Measurements from ENCODE around the gene MBNL3.
"Not testable (repeated sequence)": the region's sequence is repeated elsewhere in the genome, so short reads cannot be mapped to it uniquely, and the experiment has no call there.

Gene MBNL3

DNA sequence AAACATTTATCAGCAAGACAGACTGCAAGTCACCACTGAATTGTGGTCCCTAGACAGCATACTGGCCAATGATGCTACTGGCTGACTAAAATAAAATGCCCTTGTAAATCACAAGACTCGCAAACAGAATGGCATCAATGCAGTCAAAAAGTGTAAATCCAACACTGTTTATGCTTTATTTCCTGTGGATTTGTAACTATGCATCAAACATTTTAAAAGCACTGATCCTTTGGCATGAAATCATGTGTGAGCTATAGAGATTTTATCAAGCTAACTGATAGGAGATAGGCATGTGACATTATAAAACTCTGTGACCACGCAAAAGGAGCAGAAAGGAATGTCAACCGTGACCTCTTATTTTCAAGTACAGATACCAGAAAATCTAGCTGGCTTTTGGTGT, 20.8 kb downstream of the MBNL3 start:
- Mint-ChIP-seq H3K4me1 (no peaks in the 10 kb centered on the region), H3K36me3 (no peaks in the 10 kb centered on the region), H3K4me3 (no peak overlapping the region), H3K27me3 (no peaks in the 10 kb centered on the region), H3K9me3 (no peaks in the 10 kb centered on the region), H3K27ac (no peak overlapping the region)
- CTCF ChIA-PET: no interaction called here
- DNase-seq: no peak

DNA sequence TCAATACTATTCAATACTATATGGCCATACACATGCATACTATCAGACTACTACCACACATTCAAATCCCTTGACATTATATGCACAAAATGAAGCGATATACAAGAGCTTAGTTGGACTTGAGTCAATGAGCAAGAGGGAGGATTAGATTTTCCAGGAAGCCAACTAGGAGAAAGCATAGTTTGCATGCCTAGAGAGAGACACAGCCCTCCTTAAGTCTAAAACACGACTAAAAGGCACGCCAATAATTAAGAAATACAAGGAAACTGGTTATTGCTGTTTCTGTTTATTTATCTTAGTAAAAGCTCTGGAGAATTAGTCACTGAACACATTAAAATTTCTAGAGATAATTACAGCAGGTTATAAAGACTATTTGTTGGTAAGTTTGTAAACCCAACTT, 21.8 kb downstream of the MBNL3 start:
- no peaks in the 10 kb centered on the region for H3K36me3 Mint-ChIP-seq
- no peak for DNase-seq
- CTCF ChIA-PET: no interaction called here
- no peak overlapping the region for H3K4me3 Mint-ChIP-seq
- H3K27ac Mint-ChIP-seq: no peak overlapping the region
- no peaks in the 10 kb centered on the region for H3K4me1 Mint-ChIP-seq
- H3K9me3 Mint-ChIP-seq: no peaks in the 10 kb centered on the region
- H3K27me3 Mint-ChIP-seq: no peaks in the 10 kb centered on the region

DNA sequence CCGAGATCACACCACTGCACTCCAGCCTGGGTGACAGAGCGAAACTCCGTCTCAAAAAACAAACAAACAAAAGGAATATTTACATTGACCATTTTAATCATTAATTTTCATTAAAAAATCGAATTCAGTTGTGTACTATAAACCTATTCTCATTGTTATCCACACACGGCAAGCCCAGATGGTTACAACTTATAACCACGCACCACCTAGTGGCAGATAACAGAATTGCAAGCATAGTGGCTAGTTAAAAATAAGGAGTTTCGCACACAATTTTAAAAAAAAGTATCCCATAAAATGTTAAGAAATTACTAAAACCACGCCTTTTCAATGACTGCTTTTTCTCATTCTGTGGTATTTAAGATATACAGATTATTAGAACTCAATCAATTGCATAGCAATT, 25.4 kb downstream of the MBNL3 start:
- H3K4me1 Mint-ChIP-seq: no peaks in the 10 kb centered on the region
- peak; percentile 21 for DNase-seq
- no peaks in the 10 kb centered on the region for H3K9me3 Mint-ChIP-seq
- H3K27me3 Mint-ChIP-seq: no peaks in the 10 kb centered on the region
- no peaks in the 10 kb centered on the region for H3K36me3 Mint-ChIP-seq
- CTCF ChIA-PET: interaction anchor here (1.1 kb wide), 1 partner anchor 35 kb away, joined by 3 read pairs; no protein-coding TSS in a partner anchor
- no peak overlapping the region for H3K27ac Mint-ChIP-seq
- H3K4me3 Mint-ChIP-seq: no peak overlapping the region

DNA sequence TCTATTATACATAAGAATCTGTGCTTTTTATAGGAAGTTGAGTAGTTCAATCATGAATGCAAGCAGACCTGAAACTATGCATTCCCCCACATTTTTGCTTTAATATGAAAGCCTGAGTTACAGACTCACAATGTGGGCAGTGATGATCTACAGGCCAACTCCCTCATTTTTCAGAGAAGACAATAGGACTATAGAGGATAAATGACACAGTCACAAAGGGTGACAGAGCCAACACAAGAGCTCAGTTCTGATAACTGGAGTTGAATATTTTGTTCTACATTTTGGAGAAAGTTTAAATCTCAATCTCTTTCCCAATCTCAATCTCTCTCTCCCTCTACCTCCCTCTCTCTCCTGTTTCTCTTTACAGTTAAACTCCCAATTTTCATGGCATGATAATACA, 27.0 kb downstream of the MBNL3 start:
- Mint-ChIP-seq H3K27me3 (no peaks in the 10 kb centered on the region), H3K4me1 (no peaks in the 10 kb centered on the region)

DNA sequence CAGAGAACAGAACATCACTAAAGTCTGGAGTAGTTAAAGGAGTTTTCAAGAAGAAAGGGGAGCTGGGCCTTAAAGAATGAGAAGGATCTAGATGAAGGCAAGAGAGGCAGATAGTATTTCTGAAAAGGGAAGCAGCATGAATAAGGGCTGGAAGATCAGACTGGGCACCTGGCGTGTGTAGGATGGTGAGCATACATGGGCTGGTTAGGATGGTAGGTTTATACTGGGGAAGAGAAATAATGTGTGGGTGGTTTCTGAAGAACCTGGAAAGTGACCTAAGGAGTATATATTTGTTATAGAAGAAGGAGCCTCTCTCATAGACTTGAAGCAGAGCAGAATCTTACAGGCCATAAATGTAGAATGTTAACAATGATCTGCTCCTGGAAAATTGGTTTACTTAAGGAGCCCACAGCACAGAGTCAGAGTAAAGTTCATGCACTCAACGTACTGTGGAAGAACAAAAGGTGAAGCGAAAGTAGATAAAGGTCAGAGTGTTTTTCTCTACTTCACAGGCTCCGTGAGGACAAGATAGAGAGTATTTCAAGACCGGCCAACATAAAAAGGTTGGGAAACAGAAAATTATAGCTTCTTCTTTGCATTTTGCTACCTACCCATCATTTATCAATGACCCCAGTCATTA, 35.8 kb downstream of the MBNL3 start:
- Mint-ChIP-seq H3K36me3 (peaks cover 3% of the 10 kb centered on the region), H3K27ac (no peak overlapping the region), H3K4me1 (no peaks in the 10 kb centered on the region), H3K27me3 (no peaks in the 10 kb centered on the region), H3K9me3 (peaks cover 13% of the 10 kb centered on the region), H3K4me3 (no peak overlapping the region)
- no peak for DNase-seq
- CTCF ChIA-PET: no interaction called here

More for the DNA sequence above, 27.0 kb downstream of the MBNL3 start:
- no peak for DNase-seq
- CTCF ChIA-PET: interaction anchor here (0.8 to 1.1 kb wide), 2 partner anchors 18 to 34 kb away, joined by 3 read pairs; no protein-coding TSS in a partner anchor
- Mint-ChIP-seq H3K27ac (no peak overlapping the region), H3K9me3 (no peaks in the 10 kb centered on the region), H3K4me3 (no peak overlapping the region), H3K36me3 (no peaks in the 10 kb centered on the region)

DNA sequence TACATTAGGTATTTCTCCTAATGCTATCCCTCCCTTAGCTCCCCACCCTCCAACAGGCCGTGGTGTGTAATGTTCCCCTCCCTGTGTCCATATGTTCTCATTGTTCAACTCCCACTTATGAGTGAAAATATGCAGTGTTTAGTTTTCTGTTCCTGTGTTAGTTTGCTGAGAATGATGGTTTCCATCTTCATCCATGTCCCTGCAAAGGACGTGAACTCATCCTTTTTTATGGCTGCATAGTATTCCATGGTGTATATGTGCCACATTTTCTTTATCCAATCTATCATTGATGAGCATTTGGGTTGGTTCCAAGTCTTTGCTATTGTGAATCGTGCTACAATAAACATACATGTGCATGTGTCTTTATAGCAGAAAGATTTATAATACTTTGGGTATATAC, 42.9 kb downstream of the MBNL3 start:
- DNase-seq, CTCF ChIA-PET, H3K4me1 Mint-ChIP-seq, H3K4me3 Mint-ChIP-seq, H3K36me3 Mint-ChIP-seq, H3K27ac Mint-ChIP-seq, H3K27me3 Mint-ChIP-seq: not testable (repeated sequence)
- H3K9me3 Mint-ChIP-seq: peaks cover 16% of the 10 kb centered on the region

DNA sequence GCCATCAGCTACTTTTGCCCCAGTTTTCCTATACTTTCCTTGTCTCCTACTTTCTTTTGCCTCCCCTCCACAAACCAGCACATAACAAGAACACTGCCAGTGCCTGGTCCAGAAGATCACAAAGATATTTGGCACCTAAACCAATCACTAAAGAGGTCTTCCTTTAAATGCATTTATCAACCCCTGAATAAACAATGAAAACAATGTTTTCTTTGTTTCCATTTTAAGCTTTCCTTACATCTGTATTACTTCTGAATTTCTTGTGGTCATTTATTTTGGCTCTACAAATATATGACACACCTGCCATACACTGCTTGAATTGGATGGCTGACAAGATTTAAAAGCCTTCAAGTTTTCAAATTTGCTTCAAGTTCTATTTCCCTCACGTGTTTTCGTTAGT, 43.9 kb downstream of the MBNL3 start:
- no peaks in the 10 kb centered on the region for H3K4me1 Mint-ChIP-seq
- CTCF ChIA-PET: no interaction called here

DNA sequence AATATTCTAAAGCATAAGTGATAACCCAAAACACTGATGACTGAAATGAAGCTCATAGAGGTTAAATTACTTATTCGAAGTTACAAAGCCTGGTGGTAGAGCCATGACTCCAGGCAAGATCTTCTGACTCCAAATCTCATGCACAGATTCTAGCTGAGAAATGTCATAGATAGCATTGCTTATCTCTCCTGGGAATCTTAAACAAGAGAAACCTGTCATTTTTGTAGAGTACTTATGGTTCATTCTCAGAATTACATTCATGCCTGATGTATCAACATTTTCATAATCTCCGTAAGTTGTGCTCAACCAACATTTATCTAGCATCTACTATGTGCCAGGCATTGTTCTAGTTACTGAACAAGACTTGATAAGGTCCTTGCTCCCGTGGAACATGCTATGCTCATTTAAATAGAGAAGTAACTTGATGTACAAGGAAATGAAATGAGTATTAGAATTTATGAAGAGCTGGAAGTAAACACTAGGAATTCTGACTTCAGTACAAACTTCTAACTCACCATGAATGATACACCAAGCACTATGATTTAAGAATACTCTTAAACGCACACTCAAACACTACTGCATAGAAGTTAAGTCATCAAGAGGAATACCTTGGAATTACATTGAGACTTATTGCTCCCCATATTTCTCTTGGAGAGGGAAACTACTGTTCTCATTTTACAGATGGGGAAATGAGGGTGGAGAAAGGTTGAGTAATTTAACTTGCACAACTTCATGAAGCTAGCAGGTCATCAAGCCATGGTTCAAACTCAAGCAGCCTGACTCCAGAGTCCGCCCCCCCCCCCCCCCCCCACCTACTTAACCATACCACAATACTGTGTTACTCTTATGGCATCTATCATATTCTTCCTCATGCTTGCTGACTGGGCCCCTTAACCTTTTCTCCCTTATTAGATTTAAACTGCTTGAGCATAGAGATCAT, 45.4 kb downstream of the MBNL3 start:
- DNase-seq: no peak
- CTCF ChIA-PET: no interaction called here
- H3K4me1 Mint-ChIP-seq: no peaks in the 10 kb centered on the region
- H3K36me3 Mint-ChIP-seq: no peaks in the 10 kb centered on the region
- H3K9me3 Mint-ChIP-seq: peaks cover 5% of the 10 kb centered on the region
- no peak overlapping the region for H3K4me3 Mint-ChIP-seq
- H3K27me3 Mint-ChIP-seq: no peaks in the 10 kb centered on the region
- H3K27ac Mint-ChIP-seq: no peak overlapping the region

More for the DNA sequence above, 43.9 kb downstream of the MBNL3 start:
- Mint-ChIP-seq H3K4me3 (no peak overlapping the region), H3K27me3 (no peaks in the 10 kb centered on the region), H3K27ac (no peak overlapping the region), H3K36me3 (no peaks in the 10 kb centered on the region), H3K9me3 (peaks cover 12% of the 10 kb centered on the region)
- DNase-seq: no peak

DNA sequence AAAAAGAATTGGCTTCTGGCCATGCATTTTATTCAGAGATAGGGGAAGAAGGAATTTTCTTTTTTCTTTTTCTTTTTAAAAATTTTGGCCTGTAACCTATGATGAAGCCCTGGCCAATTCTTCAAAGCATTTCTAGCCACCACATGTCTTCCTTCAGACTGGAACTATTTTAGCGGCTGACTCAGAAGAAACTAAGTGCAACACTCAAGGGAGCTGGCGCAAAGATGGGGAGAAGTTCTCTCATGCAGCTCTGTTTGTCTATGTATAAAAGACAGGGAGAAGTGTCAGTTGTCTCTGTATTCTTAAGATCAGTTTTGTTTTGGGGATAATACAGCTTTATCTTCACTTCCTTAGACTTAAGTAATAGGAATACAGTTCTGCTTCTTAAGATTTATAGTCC, 46.1 kb downstream of the MBNL3 start:
- H3K4me1 Mint-ChIP-seq: no peaks in the 10 kb centered on the region
- DNase-seq: no peak
- H3K9me3 Mint-ChIP-seq: peaks cover 3% of the 10 kb centered on the region
- no peaks in the 10 kb centered on the region for H3K36me3 Mint-ChIP-seq
- no peak overlapping the region for H3K4me3 Mint-ChIP-seq
- H3K27me3 Mint-ChIP-seq: no peaks in the 10 kb centered on the region
- H3K27ac Mint-ChIP-seq: no peak overlapping the region
- CTCF ChIA-PET: no interaction called here

DNA sequence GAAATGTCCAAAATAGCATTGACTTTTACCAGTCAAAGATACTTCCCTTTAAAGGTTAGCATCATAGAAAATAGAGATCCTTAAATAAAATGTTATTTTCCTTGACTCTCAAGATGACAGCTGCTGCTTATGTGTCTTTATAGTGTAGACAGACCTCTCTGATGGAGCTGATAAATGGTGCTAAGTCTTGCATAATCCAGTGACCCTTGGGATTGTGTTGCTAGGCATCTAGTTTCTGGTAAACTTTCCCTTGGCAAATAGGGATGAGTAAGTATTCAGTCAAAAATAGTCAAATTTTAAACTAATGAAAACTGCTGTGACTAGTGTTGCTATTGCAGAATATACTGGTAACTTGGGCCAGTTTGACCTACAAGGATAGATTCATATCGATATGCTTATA, 53.6 kb downstream of the MBNL3 start:
- H3K27ac Mint-ChIP-seq: no peak overlapping the region
- no peaks in the 10 kb centered on the region for H3K4me1 Mint-ChIP-seq
- no peak overlapping the region for H3K4me3 Mint-ChIP-seq
- CTCF ChIA-PET: no interaction called here
- H3K27me3 Mint-ChIP-seq: no peaks in the 10 kb centered on the region
- peaks cover 1% of the 10 kb centered on the region for H3K36me3 Mint-ChIP-seq
- DNase-seq: no peak
- H3K9me3 Mint-ChIP-seq: no peaks in the 10 kb centered on the region

DNA sequence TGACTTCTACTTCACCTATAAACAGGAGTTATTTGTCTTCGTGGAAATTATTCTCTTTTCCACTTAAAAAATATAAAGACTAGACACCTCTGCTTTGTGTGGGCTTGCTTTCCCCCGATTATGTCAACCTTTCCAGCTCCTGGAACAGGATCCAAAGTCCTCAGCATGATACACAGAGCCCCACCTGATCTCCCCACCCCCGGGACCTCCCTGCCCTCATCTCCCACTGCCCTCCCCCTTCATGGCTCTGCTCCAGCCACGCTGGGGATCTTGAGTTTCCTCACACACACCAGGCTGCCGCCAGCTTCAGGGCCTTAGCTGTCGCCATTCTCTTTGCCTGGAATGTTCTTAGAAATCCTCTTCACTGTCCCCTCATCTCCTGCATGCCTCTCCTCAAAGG, 55.3 kb downstream of the MBNL3 start:
- Mint-ChIP-seq H3K4me3 (no peak overlapping the region), H3K36me3 (peaks cover 1% of the 10 kb centered on the region), H3K4me1 (no peaks in the 10 kb centered on the region), H3K27ac (no peak overlapping the region), H3K27me3 (no peaks in the 10 kb centered on the region), H3K9me3 (no peaks in the 10 kb centered on the region)
- CTCF ChIA-PET: no interaction called here
- no peak for DNase-seq

DNA sequence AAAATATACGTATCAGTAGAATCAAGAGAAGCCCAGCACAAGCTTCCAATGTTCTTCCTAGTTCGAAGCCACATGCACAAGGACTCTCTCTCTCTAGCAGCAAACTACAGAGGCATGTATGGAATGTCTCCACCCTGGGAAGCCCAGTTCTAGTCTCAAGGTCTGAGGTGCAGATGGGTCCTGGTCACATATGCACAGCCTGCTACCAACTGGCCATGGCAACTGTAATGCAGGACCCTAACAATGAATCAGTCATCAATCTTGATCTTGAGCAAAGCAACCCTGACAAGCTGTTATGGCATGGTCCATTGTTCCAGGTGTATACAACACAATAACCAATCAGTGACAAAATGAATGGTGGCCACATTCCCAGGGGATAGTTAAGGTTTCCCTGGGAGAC, 55.8 kb downstream of the MBNL3 start:
- Mint-ChIP-seq H3K9me3 (no peaks in the 10 kb centered on the region), H3K27me3 (no peaks in the 10 kb centered on the region), H3K4me3 (no peak overlapping the region), H3K27ac (no peak overlapping the region), H3K36me3 (peaks cover 1% of the 10 kb centered on the region), H3K4me1 (no peaks in the 10 kb centered on the region)
- CTCF ChIA-PET: no interaction called here
- DNase-seq: no peak

DNA sequence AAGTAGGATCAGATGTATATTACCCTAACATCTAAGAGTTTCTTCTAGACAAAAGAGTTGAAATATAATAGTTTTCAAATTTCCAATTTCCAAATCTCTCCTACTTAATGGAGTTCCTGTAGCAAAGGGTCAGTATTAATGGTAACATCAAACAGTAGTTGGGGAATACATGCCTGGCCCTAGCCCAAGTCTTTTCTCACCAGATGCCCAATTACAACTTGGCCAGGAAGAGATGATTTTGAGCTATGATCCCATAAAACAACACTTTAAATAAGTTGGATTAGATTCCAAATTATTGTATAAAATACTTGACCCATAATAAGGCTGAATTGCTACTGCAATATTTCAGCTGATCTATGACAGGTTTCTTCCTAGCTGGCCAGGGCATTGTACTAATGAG, 59.9 kb downstream of the MBNL3 start:
- no peak overlapping the region for H3K4me3 Mint-ChIP-seq
- DNase-seq: no peak
- CTCF ChIA-PET: no interaction called here
- peaks cover 4% of the 10 kb centered on the region for H3K4me1 Mint-ChIP-seq
- no peaks in the 10 kb centered on the region for H3K27me3 Mint-ChIP-seq
- no peaks in the 10 kb centered on the region for H3K9me3 Mint-ChIP-seq
- H3K36me3 Mint-ChIP-seq: no peaks in the 10 kb centered on the region
- no peak overlapping the region for H3K27ac Mint-ChIP-seq

DNA sequence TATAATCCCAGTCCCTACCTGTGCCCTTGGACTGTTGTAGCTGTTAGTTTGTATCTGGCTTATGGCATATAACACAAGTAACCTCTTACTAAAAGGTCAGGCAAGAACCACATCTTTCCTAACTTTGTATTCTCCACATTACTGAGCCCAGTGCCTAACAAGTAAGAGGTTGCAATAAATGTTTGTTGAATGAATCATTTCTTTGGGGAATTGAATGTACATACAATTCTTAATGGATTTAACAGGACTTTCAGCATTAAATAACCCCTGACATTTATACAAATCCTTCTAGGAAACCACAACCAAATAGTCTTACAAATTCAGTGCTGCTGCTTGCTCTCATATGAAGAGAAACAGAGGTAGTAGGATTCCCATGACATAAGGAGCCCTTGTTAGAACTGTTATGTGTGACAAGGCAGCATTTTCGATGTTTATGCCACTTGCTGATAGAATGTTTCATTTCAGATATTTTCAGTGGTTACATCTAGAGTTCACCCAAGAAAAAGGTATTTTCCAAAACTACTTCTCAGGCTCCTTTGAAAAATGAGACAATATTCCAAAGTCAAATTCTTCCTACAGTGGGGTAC, 62.0 kb downstream of the MBNL3 start:
- Mint-ChIP-seq H3K9me3 (no peaks in the 10 kb centered on the region), H3K4me1 (peaks cover 4% of the 10 kb centered on the region), H3K27ac (no peak overlapping the region), H3K4me3 (no peak overlapping the region), H3K27me3 (no peaks in the 10 kb centered on the region), H3K36me3 (no peaks in the 10 kb centered on the region)
- no peak for DNase-seq
- CTCF ChIA-PET: no interaction called here

All from activated naive CD4-positive, alpha-beta T cell treated with anti-CD3 and anti-CD28 coated beads, Interleukin-2, amount 10 ng/mL, durations not matched to agents 7 days and 5 days (primary cell).